ENCODE data around the gene PTPRD. TPM values are rescaled to one million over a fixed set of nuclear protein-coding genes. Genes with fewer than 3 reads are reported as not detected.

The PTPRD gene
- total RNA-seq, 3 donors from 2014 or later = 2.9 to 5.4 (median 3.6) TPM

DNA sequence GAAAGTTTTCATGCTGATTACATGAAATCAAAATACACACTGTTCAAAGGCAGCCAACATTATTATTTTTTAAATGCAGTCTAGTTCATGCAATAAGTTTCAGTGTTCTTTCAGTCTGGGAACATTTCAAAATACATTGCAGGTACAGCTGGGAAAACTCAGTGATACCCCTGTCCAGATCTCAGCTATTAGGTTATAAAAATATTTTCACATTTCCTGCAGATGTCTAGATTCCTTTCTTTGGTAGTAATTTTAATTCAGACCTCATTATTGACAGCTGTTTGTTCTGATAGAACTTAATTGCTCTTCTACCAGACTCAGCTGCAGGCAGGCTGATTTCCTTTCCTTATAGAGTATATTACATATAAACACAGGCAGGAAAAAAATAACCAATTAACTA lies 2256.4 kb downstream of the PTPRD start:
- no peak overlapping the region for H3K27ac ChIP-seq
- H3K27me3 ChIP-seq = no peaks in the 10 kb centered on the region
- DNase-seq (ENCODE audit: low spot score in 2 of 2) = no peak
- no peaks in the 10 kb centered on the region for H3K36me3 ChIP-seq
- intact Hi-C loops (cut with DNase I; ENCODE audit: low total_unique reads) = no loop called here
- no peaks in the 10 kb centered on the region for H3K9me3 ChIP-seq
- H3K4me3 ChIP-seq = no peak overlapping the region
- no peaks in the 10 kb centered on the region for H3K4me1 ChIP-seq
- TF ChIP-seq POLR2A (IDR thresholded peaks at IDR 0.05) = no peak
- TF ChIP-seq POLR2AphosphoS5 (IDR thresholded peaks at IDR 0.05) = no peak

DNA sequence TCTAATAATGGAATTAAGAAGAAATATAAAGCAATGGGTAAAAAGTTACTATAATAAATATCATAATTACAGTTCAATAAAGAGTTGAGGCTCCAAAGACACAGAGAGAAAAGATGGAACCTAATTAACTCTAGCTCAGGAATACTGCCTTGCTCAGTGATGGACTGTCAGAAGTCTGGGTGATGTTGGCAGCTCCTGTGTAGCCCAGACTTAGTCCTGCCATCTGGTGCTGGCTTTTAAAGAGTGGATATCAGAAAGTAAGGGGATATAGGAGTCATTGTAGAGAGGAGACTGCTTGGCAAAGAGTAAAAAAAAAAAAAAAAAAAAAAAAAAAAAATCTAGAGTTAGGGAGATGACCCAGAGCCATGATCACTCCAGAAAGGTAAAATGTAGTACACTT lies 2261.4 kb downstream of the PTPRD start:
- Histone ChIP-seq H3K27me3 (no peaks in the 10 kb centered on the region), H3K4me3 (no peak overlapping the region), H3K36me3 (no peaks in the 10 kb centered on the region), H3K9me3 (no peaks in the 10 kb centered on the region), H3K4me1 (no peaks in the 10 kb centered on the region), H3K27ac (no peak overlapping the region)
- DNase-seq (ENCODE audit: low spot score in 2 of 2) = no peak
- intact Hi-C loops (cut with DNase I; ENCODE audit: low total_unique reads) = no loop called here
- TF ChIP-seq, protein P1, sequence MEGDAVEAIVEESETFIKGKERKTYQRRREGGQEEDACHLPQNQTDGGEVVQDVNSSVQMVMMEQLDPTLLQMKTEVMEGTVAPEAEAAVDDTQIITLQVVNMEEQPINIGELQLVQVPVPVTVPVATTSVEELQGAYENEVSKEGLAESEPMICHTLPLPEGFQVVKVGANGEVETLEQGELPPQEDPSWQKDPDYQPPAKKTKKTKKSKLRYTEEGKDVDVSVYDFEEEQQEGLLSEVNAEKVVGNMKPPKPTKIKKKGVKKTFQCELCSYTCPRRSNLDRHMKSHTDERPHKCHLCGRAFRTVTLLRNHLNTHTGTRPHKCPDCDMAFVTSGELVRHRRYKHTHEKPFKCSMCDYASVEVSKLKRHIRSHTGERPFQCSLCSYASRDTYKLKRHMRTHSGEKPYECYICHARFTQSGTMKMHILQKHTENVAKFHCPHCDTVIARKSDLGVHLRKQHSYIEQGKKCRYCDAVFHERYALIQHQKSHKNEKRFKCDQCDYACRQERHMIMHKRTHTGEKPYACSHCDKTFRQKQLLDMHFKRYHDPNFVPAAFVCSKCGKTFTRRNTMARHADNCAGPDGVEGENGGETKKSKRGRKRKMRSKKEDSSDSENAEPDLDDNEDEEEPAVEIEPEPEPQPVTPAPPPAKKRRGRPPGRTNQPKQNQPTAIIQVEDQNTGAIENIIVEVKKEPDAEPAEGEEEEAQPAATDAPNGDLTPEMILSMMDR (IDR thresholded peaks at IDR 0.05) = no peak
- TF ChIP-seq POLR2A (IDR thresholded peaks at IDR 0.05) (no peak), POLR2AphosphoS5 (IDR thresholded peaks at IDR 0.05) (no peak)

DNA sequence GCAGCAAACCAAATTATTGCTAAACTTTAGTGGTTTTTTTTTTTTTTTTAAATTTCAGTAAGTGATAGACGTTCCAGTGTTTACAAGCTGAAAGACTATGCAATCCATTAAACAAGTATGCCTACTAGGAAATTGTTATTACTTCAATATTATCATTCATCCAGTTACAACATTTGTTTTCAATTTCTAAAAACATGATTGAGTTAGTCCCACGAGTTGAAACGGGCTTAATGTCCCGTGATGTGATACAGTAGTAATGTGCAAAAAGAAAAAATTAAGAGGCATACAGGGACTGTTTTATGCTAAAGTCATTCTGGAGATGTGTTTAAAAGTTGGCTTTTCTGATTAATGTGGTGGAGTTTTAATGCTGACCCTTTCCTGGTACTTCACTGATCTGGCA lies 2262.9 kb downstream of the PTPRD start:
- Histone ChIP-seq H3K36me3 (no peaks in the 10 kb centered on the region), H3K4me1 (no peaks in the 10 kb centered on the region), H3K27me3 (no peaks in the 10 kb centered on the region), H3K4me3 (no peak overlapping the region), H3K9me3 (no peaks in the 10 kb centered on the region), H3K27ac (no peak overlapping the region)
- TF ChIP-seq POLR2AphosphoS5 (IDR thresholded peaks at IDR 0.05) (no peak), POLR2A (IDR thresholded peaks at IDR 0.05) (no peak)
- TF ChIP-seq, protein P1 (IDR thresholded peaks at IDR 0.05) = no peak
- intact Hi-C loops (cut with DNase I; ENCODE audit: low total_unique reads) = no loop called here
- no peak for DNase-seq (ENCODE audit: low spot score in 2 of 2)

DNA sequence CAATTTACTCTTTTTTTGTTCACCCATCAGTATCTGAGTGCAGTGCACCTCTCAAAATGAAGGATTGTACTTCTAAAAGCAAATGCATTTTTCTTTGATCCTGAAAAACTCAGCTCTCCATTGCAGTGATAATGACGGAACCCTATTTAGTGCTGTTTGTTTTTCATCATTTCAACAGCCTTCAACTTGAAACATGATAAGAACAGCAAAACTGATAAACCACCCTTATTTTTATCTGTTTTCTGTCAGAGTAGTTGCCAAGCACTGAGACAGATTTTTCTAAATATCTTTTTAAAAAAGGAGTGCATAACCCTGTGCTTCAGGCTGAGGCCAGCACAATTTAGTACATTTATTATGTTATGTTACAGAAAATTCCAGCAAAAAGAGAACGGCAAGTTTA lies 2263.4 kb downstream of the PTPRD start:
- DNase-seq (ENCODE audit: low spot score in 2 of 2) = no peak
- no peak overlapping the region for H3K27ac ChIP-seq
- H3K36me3 ChIP-seq = no peaks in the 10 kb centered on the region
- no peaks in the 10 kb centered on the region for H3K9me3 ChIP-seq
- no peaks in the 10 kb centered on the region for H3K27me3 ChIP-seq
- intact Hi-C loops (cut with DNase I; ENCODE audit: low total_unique reads) = no loop called here
- no peaks in the 10 kb centered on the region for H3K4me1 ChIP-seq
- TF ChIP-seq POLR2A (IDR thresholded peaks at IDR 0.05) (no peak), POLR2AphosphoS5 (IDR thresholded peaks at IDR 0.05) (no peak)
- TF ChIP-seq, protein P1 (IDR thresholded peaks at IDR 0.05) = no peak
- no peak overlapping the region for H3K4me3 ChIP-seq

DNA sequence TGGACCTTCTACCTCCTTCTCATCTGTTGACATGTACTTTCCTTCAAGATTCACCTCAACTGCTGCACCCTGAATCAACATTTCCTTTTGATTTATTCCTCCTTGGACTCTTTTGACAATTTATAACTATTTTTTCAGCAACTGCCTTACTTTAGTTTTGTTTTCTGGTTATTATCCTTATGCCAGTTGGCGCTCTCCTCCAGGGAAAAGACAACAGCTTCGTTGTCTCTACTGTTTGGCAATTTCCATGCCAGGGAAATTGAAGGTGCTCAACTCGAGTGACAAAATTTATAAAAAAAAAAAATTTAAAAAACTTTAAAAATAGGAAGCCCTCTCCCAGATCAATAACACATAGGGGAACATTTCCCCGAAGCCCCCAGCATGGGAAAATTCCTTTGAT lies 2264.0 kb downstream of the PTPRD start:
- Histone ChIP-seq H3K27ac (no peak overlapping the region), H3K36me3 (no peaks in the 10 kb centered on the region), H3K4me3 (no peak overlapping the region), H3K27me3 (no peaks in the 10 kb centered on the region), H3K4me1 (no peaks in the 10 kb centered on the region), H3K9me3 (no peaks in the 10 kb centered on the region)
- no peak for DNase-seq (ENCODE audit: low spot score in 2 of 2)
- intact Hi-C loops (cut with DNase I; ENCODE audit: low total_unique reads) = no loop called here
- TF ChIP-seq POLR2AphosphoS5 (IDR thresholded peaks at IDR 0.05) = no peak
- TF ChIP-seq, protein P1 (IDR thresholded peaks at IDR 0.05) = no peak

DNA sequence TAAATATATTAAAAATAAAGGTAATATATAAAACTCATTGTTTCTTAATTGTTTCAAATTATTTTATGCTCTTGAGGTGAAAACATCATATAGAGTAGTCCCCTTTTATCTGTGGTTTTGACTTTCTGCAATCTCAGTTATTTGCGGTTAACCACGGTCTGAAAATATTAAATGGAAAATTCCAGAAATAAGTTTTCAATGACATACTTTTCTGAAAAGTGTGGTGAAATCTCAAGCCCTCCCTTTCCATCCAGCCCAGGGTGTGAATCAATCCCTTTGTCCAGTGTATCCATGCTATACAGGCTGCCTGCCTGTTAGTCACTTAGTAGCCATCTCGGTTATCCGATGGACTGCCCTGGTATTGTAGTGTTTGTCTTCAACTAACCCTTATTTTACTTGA lies 2266.5 kb downstream of the PTPRD start:
- Histone ChIP-seq H3K27me3 (no peaks in the 10 kb centered on the region), H3K9me3 (no peaks in the 10 kb centered on the region), H3K4me3 (no peak overlapping the region), H3K4me1 (no peaks in the 10 kb centered on the region), H3K36me3 (no peaks in the 10 kb centered on the region), H3K27ac (no peak overlapping the region)
- intact Hi-C loops (cut with DNase I; ENCODE audit: low total_unique reads) = no loop called here
- DNase-seq (ENCODE audit: low spot score in 2 of 2) = no peak
- TF ChIP-seq POLR2AphosphoS5 (IDR thresholded peaks at IDR 0.05) (no peak), POLR2A (IDR thresholded peaks at IDR 0.05) (no peak)
- TF ChIP-seq, protein P1 (IDR thresholded peaks at IDR 0.05) = no peak
